ENCODE results near the gene EVA1A. TPM values are rescaled to one million over a fixed set of nuclear protein-coding genes. Genes with fewer than 3 reads are reported as not detected.

The EVA1A gene
- total and polyA plus RNA-seq, 4 donors, result 45.7 to 206 (median 100) TPM

- Histone ChIP-seq H3K4me3 (ENCODE audit: low read depth in 1 of 3, low read length in 3 of 3) (no peak overlapping the region), H3K27ac (ENCODE audit: low read depth in 1 of 2, low read length in 2 of 2) (no peak overlapping the region), H3K9me3 (ENCODE audit: control insufficient read depth in 4 of 4, low read length in 3 of 4) (no peaks in the 10 kb centered on the region), H3K36me3 (ENCODE audit: control insufficient read depth in 4 of 4, insufficient read depth in 3 of 4, low read depth in 1 of 4, low read length in 3 of 4) (no peaks in the 10 kb centered on the region), H3K9ac (ENCODE audit: low read depth in 1 of 2, low read length in 2 of 2) (no peak overlapping the region), H3K4me1 (ENCODE audit: control insufficient read depth in 4 of 4, insufficient read depth in 4 of 4, low read length in 3 of 4) (no peaks in the 10 kb centered on the region), H3K27me3 (ENCODE audit: control insufficient read depth in 4 of 4, insufficient read depth in 4 of 4, low read length in 3 of 4) (no peaks in the 10 kb centered on the region)
- WGBS, result 88% methylated on average over 2 of the region's 2 CpGs
- DNase-seq (ENCODE audit: low spot score), result no peak
- TF ChIP-seq NR2F2 (IDR thresholded peaks at IDR 0.05) (no peak), REST (IDR thresholded peaks at IDR 0.05) (no peak), SP1 (IDR thresholded peaks at IDR 0.05) (no peak), MAX (IDR thresholded peaks at IDR 0.05) (no peak), TAF1 (conservative IDR thresholded peaks at IDR 0.05) (no peak), FOXA2 (IDR thresholded peaks at IDR 0.05) (no peak), YY1 (IDR thresholded peaks at IDR 0.05) (no peak), FOXA1 (IDR thresholded peaks at IDR 0.05) (no peak), EGR1 (IDR thresholded peaks at IDR 0.05; ENCODE audit: low read depth in 2 of 2) (no peak), HNF4A (conservative IDR thresholded peaks at IDR 0.05) (no peak), GABPA (IDR thresholded peaks at IDR 0.05 in 1 of 2, conservative IDR thresholded peaks at IDR 0.05 in 1 of 2) (no peak), ZBTB33 (IDR thresholded peaks at IDR 0.05) (no peak)
These were observed 85.7 kb downstream of the EVA1A start for GRCh38 chr2:75475049-75475448.

GRCh38 chr2:75474115-75474514 is 86.6 kb downstream of the EVA1A start:
- no peak for DNase-seq (ENCODE audit: low spot score)
- no peaks in the 10 kb centered on the region for H3K4me1 ChIP-seq (ENCODE audit: control insufficient read depth in 4 of 4, insufficient read depth in 4 of 4, low read length in 3 of 4)
- no peak overlapping the region for H3K4me3 ChIP-seq (ENCODE audit: low read depth in 1 of 3, low read length in 3 of 3)
- 93% methylated on average over 8 of the region's 8 CpGs for WGBS
- TF ChIP-seq RXRA (IDR thresholded peaks at IDR 0.05) (no peak), CTCF (IDR thresholded peaks at IDR 0.05; ENCODE audit: low read depth, low read length, missing input control) (no peak), FOXA2 (IDR thresholded peaks at IDR 0.05) (no peak), NR2F2 (IDR thresholded peaks at IDR 0.05) (no peak), SP1 (IDR thresholded peaks at IDR 0.05) (no peak), ATF3 (IDR thresholded peaks at IDR 0.05) (no peak), YY1 (IDR thresholded peaks at IDR 0.05) (no peak), MAX (IDR thresholded peaks at IDR 0.05) (no peak), RAD21 (IDR thresholded peaks at IDR 0.05) (no peak), EGR1 (IDR thresholded peaks at IDR 0.05; ENCODE audit: low read depth in 2 of 2) (no peak), HNF4A (conservative IDR thresholded peaks at IDR 0.05) (no peak), ZBTB33 (IDR thresholded peaks at IDR 0.05) (no peak), HNF4G (IDR thresholded peaks at IDR 0.05) (no peak), TAF1 (conservative IDR thresholded peaks at IDR 0.05) (no peak), JUND (IDR thresholded peaks at IDR 0.05) (no peak), GABPA (IDR thresholded peaks at IDR 0.05 in 1 of 2, conservative IDR thresholded peaks at IDR 0.05 in 1 of 2) (no peak), REST (IDR thresholded peaks at IDR 0.05) (no peak)
- H3K9ac ChIP-seq (ENCODE audit: low read depth in 1 of 2, low read length in 2 of 2), result no peak overlapping the region
- H3K27me3 ChIP-seq (ENCODE audit: control insufficient read depth in 4 of 4, insufficient read depth in 4 of 4, low read length in 3 of 4), result no peaks in the 10 kb centered on the region
- H3K9me3 ChIP-seq (ENCODE audit: control insufficient read depth in 4 of 4, low read length in 3 of 4), result no peaks in the 10 kb centered on the region
- no peak overlapping the region for H3K27ac ChIP-seq (ENCODE audit: low read depth in 1 of 2, low read length in 2 of 2)
- no peaks in the 10 kb centered on the region for H3K36me3 ChIP-seq (ENCODE audit: control insufficient read depth in 4 of 4, insufficient read depth in 3 of 4, low read depth in 1 of 4, low read length in 3 of 4)
